ENCODE measurements around the gene RFFL. TPM values are rescaled to one million over a fixed set of nuclear protein-coding genes. Genes with fewer than 3 reads are reported as not detected.
"Not testable (repeated sequence)": the region's sequence is repeated elsewhere in the genome, so short reads cannot be mapped to it uniquely, and the experiment has no call there.

The RFFL gene
- total and polyA plus RNA-seq, 4 donors: 12.9 to 28.1 (median 19.8) TPM

DNA sequence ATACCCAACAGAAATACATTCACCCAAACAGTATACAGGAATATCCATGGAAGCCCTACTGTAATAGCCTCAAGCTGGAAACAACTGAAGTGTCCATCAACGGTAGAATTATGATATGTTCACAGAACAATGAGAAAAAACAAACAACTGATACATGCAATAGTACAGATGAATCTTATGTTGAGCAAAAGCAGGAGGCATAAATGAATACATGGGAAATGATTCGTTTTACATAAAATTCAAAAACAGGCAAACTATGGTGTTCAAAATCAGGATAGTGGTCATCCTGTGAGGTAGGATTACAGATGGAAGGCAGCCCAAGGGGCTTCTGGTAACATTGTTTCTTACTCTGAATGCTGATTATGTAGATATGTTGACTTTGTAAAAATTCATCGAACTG lies 25.1 kb downstream of the RFFL start:
- no peaks in the 10 kb centered on the region for H3K4me1 ChIP-seq (ENCODE audit: control insufficient read depth, insufficient read depth, low read length)
- WGBS (ENCODE audit: insufficient coverage): no CpG with 5 or more reads among the region's 3 CpGs
- DNase-seq (ENCODE audit: low read depth in 4 of 6, low spot score in 6 of 6): no peak
- no peaks in the 10 kb centered on the region for H3K27me3 ChIP-seq (ENCODE audit: control insufficient read depth, insufficient read depth, low read length)
- H3K4me3 ChIP-seq (ENCODE audit: low read depth, low read length): no peak overlapping the region
- no peaks in the 10 kb centered on the region for H3K36me3 ChIP-seq (ENCODE audit: control insufficient read depth, insufficient read depth, low read length)
- H3K9me3 ChIP-seq (ENCODE audit: control insufficient read depth, insufficient read depth, low read length): no peaks in the 10 kb centered on the region
- H3K27ac ChIP-seq (ENCODE audit: low read depth, low read length): no peak overlapping the region

DNA sequence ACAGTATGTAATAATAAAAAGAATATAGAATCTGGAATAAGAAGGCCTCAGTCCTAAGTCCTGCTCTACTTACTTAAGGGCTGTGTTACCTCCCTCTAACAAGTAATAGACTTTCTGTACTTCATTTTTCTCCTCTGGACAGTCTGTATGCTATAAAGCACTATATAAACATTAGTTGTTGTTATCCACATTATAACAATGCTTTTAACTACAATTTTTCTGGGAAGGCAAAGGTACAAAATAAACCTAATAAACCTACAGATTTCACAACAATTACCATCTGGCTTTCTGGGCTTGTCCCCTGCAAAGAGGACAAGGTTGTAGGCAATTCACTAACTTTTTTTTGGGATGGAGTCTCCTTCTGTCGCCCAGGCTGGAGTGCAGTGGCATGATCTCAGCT lies 32.7 kb downstream of the RFFL start:
- H3K36me3 ChIP-seq (ENCODE audit: control insufficient read depth, insufficient read depth, low read length): peaks cover 6% of the 10 kb centered on the region
- DNase-seq (ENCODE audit: low read depth in 4 of 6, low spot score in 6 of 6): no peak
- H3K27ac ChIP-seq (ENCODE audit: low read depth, low read length): no peak overlapping the region
- no CpG with 5 or more reads among the region's 1 CpG for WGBS (ENCODE audit: insufficient coverage)
- H3K4me3 ChIP-seq (ENCODE audit: low read depth, low read length): no peak overlapping the region
- H3K4me1 ChIP-seq (ENCODE audit: control insufficient read depth, insufficient read depth, low read length): no peaks in the 10 kb centered on the region
- H3K9me3 ChIP-seq (ENCODE audit: control insufficient read depth, insufficient read depth, low read length): no peaks in the 10 kb centered on the region
- H3K27me3 ChIP-seq (ENCODE audit: control insufficient read depth, insufficient read depth, low read length): no peaks in the 10 kb centered on the region

DNA sequence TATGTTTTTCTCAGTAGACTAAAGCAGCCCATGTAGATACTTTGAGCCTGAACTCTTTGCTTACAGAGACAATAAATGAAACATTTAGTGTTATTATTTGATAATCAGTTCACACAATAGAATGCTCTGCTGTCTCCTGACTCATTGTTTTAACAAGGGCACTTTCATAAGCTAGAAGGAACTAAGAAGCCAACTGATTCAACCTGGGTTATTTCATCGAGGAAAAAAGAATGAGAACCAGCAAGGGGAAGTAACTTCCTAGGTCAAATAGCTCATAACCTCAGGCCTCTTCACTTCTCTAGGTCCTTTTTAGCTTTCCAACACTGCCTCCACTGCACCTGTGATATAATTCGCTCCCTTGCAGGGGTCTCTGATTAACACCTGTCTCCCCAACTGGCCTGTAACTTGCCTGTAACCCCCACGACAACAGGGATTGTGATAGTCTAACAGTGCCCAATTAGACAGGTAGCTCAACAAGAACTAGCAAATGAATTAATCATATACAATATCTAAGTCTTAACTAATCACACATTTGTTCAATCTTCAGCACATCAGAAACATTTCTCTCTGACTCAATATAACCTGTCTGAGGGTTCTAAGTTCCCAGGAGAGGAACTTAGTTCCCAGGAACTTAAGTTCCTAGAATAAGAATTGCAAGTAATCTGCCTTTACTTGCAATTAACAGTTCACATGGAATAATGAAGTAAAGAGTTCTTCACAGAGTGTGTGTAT lies 34.8 kb downstream of the RFFL start:
- peaks cover 10% of the 10 kb centered on the region for H3K36me3 ChIP-seq (ENCODE audit: control insufficient read depth, insufficient read depth, low read length)
- WGBS (ENCODE audit: insufficient coverage): 93% methylated on average over 3 of the region's 3 CpGs
- no peak for DNase-seq (ENCODE audit: low read depth in 4 of 6, low spot score in 6 of 6)
- no peak overlapping the region for H3K4me3 ChIP-seq (ENCODE audit: low read depth, low read length)
- no peak overlapping the region for H3K27ac ChIP-seq (ENCODE audit: low read depth, low read length)
- H3K4me1 ChIP-seq (ENCODE audit: control insufficient read depth, insufficient read depth, low read length): no peaks in the 10 kb centered on the region
- no peaks in the 10 kb centered on the region for H3K9me3 ChIP-seq (ENCODE audit: control insufficient read depth, insufficient read depth, low read length)
- no peaks in the 10 kb centered on the region for H3K27me3 ChIP-seq (ENCODE audit: control insufficient read depth, insufficient read depth, low read length)

DNA sequence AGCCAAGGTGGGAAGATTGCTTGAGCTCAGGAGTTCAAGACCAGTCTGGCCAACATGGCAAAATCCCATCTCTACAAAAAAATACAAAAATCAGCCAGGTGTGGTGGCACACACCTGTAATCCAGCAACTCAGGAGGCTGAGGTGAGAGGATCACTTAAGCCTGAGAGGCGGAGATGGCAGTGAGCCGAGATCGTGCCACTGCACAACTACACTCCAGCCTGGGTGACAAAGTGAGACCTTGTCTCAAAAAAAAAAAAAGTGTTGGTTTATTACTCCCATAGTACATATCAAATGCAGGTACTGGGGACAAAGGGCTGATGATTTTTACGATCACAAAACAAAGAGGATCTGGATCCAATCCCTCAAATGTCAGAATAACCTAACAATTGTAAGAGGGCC lies 35.4 kb downstream of the RFFL start:
- not testable (repeated sequence) for H3K9me3 ChIP-seq (ENCODE audit: control insufficient read depth, insufficient read depth, low read length); DNase-seq (ENCODE audit: low read depth in 4 of 6, low spot score in 6 of 6); H3K4me1 ChIP-seq (ENCODE audit: control insufficient read depth, insufficient read depth, low read length); H3K36me3 ChIP-seq (ENCODE audit: control insufficient read depth, insufficient read depth, low read length); H3K4me3 ChIP-seq (ENCODE audit: low read depth, low read length); H3K27me3 ChIP-seq (ENCODE audit: control insufficient read depth, insufficient read depth, low read length); H3K27ac ChIP-seq (ENCODE audit: low read depth, low read length)
- WGBS (ENCODE audit: insufficient coverage): no CpG with 5 or more reads among the region's 4 CpGs

DNA sequence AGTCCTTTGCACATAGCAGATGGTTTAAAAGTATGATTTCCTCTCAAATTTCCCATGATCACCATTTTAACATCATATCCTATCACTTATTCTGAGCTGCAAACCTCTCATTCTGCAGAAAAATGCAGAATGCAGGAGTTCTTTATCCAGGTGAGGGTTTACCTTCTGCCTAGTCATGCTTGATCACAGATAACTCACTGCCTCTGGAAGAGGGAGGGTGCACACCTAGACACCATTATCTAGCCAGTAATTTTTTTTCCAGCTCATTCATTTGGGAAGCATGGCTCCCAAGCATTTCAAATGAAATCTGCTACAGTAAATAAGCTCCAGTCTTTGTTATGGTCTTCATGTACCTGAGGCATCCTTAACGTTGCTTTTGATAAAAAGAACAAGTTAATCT lies 38.0 kb downstream of the RFFL start:
- WGBS (ENCODE audit: insufficient coverage): no CpG with 5 or more reads among the region's 1 CpG
- peaks cover 6% of the 10 kb centered on the region for H3K4me1 ChIP-seq (ENCODE audit: control insufficient read depth, insufficient read depth, low read length)

DNA sequence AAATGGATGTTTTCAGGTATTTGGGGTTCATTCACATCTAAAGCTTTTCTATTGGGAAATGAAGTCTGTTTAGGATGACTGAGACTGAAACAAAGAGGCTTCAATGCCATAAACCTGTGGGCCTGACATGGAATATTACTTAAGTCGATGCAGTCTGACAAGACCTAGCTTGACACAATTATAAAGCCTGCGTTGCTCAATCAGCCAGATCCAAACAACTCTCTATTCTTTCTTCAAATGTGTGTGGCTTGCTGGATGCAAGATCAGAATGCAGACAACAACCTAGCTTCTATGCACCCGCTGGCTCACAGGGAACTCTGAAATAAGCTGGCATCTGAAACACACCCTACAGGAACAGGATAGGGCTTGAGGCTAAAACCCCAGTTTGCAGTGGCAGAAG lies 40.0 kb downstream of the RFFL start:
- 0% methylated on average over 1 of the region's 3 CpGs for WGBS (ENCODE audit: insufficient coverage)
- Histone ChIP-seq H3K36me3 (ENCODE audit: control insufficient read depth, insufficient read depth, low read length) (peaks cover 18% of the 10 kb centered on the region), H3K27ac (ENCODE audit: low read depth, low read length) (no peak overlapping the region), H3K9me3 (ENCODE audit: control insufficient read depth, insufficient read depth, low read length) (no peaks in the 10 kb centered on the region), H3K4me1 (ENCODE audit: control insufficient read depth, insufficient read depth, low read length) (peaks cover 6% of the 10 kb centered on the region), H3K4me3 (ENCODE audit: low read depth, low read length) (no peak overlapping the region), H3K27me3 (ENCODE audit: control insufficient read depth, insufficient read depth, low read length) (no peaks in the 10 kb centered on the region)
- no peak for DNase-seq (ENCODE audit: low read depth in 4 of 6, low spot score in 6 of 6)

More for the DNA sequence above, 38.0 kb downstream of the RFFL start:
- Histone ChIP-seq H3K9me3 (ENCODE audit: control insufficient read depth, insufficient read depth, low read length) (no peaks in the 10 kb centered on the region), H3K27ac (ENCODE audit: low read depth, low read length) (no peak overlapping the region), H3K36me3 (ENCODE audit: control insufficient read depth, insufficient read depth, low read length) (peaks cover 18% of the 10 kb centered on the region), H3K4me3 (ENCODE audit: low read depth, low read length) (no peak overlapping the region), H3K27me3 (ENCODE audit: control insufficient read depth, insufficient read depth, low read length) (no peaks in the 10 kb centered on the region)
- no peak for DNase-seq (ENCODE audit: low read depth in 4 of 6, low spot score in 6 of 6)

DNA sequence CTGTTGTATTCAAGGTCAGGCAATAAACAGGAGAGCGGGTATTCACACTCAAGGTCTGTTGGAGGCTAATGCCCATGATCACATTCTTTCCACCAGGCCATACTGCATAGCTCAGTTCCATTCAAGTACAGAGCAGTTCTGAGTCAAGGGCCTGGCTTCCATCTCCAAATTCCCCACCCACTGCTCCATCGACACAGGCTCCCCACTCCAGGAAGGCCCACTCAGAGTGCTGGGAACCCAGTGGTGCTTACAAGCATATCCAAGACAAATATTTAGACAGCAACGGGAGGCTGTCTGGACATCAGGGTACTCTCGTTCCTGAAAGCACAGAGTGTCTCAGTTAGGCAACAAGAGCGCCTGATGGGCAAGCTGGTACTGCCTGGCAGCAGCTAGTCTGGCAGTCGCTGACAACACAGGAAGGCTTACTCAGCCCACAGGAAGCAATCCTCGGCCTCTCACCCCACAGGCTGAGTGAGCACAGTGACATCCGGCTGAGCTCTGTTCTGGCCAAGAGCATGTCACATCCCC lies 40.9 kb downstream of the RFFL start:
- peak in 1 of 6 donors; percentile 49 for DNase-seq (ENCODE audit: low read depth in 4 of 6, low spot score in 6 of 6)
- Histone ChIP-seq H3K27ac (ENCODE audit: low read depth, low read length) (no peak overlapping the region), H3K9me3 (ENCODE audit: control insufficient read depth, insufficient read depth, low read length) (no peaks in the 10 kb centered on the region), H3K4me3 (ENCODE audit: low read depth, low read length) (no peak overlapping the region), H3K27me3 (ENCODE audit: control insufficient read depth, insufficient read depth, low read length) (no peaks in the 10 kb centered on the region), H3K4me1 (ENCODE audit: control insufficient read depth, insufficient read depth, low read length) (peaks cover 6% of the 10 kb centered on the region), H3K36me3 (ENCODE audit: control insufficient read depth, insufficient read depth, low read length) (peaks cover 18% of the 10 kb centered on the region)
- 59% methylated on average over 7 of the region's 8 CpGs for WGBS (ENCODE audit: insufficient coverage)

DNA sequence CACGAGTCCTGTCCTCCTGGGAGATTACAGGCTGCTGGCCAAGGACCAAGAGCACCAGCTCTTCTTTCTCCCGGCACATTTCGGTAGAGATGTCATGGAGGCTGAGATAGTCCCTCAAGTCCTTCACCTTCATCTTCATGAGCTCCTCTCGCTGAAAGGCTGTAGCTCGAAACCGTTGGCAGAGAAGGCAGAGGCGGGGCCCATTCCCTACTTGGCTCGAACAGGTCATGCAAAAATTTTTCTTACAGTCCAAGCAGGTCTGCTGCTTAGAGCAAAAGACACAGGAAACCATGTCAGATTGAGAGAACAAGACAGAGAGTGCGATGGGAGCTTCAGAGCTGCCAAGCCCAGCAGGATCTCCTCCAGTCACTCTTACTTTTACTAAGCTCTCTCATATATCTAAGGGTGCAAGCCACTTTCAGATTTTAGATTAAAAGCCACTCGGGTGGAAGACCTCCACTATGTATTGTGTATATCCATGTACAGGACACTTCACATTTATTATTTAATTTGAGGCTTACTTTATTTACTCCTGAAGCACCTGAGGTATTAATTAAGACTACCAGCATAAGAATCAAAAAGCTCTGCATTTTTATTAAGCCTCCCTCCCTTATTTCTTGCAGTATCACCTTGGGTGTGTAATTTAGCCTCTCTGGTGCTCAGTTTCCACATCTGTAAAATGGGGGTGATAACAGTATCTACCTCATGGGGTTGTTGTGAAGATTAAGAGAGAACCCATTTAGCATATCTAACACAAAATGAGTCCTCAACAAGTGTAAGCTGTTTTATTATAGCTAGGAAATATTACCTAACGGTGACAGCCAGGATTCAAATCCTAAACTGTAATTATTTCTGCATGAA lies 41.8 kb downstream of the RFFL start:
- Histone ChIP-seq H3K4me3 (ENCODE audit: low read depth, low read length) (no peak overlapping the region), H3K4me1 (ENCODE audit: control insufficient read depth, insufficient read depth, low read length) (peaks cover 6% of the 10 kb centered on the region), H3K27ac (ENCODE audit: low read depth, low read length) (no peak overlapping the region), H3K36me3 (ENCODE audit: control insufficient read depth, insufficient read depth, low read length) (peaks cover 25% of the 10 kb centered on the region), H3K27me3 (ENCODE audit: control insufficient read depth, insufficient read depth, low read length) (no peaks in the 10 kb centered on the region), H3K9me3 (ENCODE audit: control insufficient read depth, insufficient read depth, low read length) (no peaks in the 10 kb centered on the region)
- no peak for DNase-seq (ENCODE audit: low read depth in 4 of 6, low spot score in 6 of 6)
- 96% methylated on average over 8 of the region's 11 CpGs for WGBS (ENCODE audit: insufficient coverage)

DNA sequence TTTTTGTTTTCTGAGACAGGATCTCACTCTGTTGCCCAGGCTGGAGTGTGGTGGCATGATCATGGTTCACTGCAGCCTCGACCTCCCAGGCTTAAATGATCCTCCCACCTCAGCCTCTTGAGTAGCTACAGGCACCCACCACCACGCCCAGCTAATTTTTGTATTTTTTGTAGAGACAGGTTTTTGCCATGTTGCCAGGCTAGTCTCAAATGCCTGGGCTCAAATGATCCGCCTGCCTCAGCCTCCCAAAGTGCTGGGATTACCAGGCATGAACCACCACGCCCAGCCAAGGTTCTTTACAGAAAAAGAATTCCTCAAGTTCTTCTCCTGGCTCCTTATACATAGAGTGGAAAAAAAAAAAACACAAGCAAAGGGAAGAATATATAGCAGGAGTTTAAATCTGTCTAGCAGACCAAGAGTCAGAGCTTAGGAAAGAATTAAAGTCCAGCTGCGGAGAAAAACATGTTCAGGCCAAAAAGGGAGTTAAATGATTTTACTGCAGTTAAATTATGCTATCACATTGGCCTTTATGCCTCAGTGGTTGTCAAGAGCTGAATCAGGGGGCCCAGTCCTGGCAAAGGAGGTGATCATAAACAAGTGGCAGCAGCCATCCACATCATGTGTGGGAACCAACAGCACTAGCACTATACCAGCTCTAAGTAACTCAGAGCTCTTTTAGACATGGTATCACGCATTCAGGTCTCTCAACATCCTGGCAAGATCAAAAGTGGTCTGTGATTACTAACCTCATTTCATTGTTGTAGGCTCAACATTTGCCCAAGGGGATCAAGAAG lies 43.9 kb downstream of the RFFL start:
- WGBS (ENCODE audit: insufficient coverage): 100% methylated on average over 1 of the region's 6 CpGs
- Histone ChIP-seq H3K4me3 (ENCODE audit: low read depth, low read length) (no peak overlapping the region), H3K27ac (ENCODE audit: low read depth, low read length) (no peak overlapping the region), H3K9me3 (ENCODE audit: control insufficient read depth, insufficient read depth, low read length) (no peaks in the 10 kb centered on the region), H3K4me1 (ENCODE audit: control insufficient read depth, insufficient read depth, low read length) (peaks cover 6% of the 10 kb centered on the region), H3K27me3 (ENCODE audit: control insufficient read depth, insufficient read depth, low read length) (no peaks in the 10 kb centered on the region), H3K36me3 (ENCODE audit: control insufficient read depth, insufficient read depth, low read length) (peaks cover 25% of the 10 kb centered on the region)
- no peak for DNase-seq (ENCODE audit: low read depth in 4 of 6, low spot score in 6 of 6)
